ENCODE measurements around the gene ADARB1.

Gene ADARB1

GRCh38 chr21:45163413-45164123, 89.2 kb downstream of the ADARB1 start:
- DNase-seq, result no peak

- DNase-seq, result no peak
Measured at GRCh38 chr21:45164124-45164511, 89.7 kb downstream of the ADARB1 start.

GRCh38 chr21:45164838-45165237, 90.5 kb downstream of the ADARB1 start:
- DNase-seq, result no peak

GRCh38 chr21:45166931-45167330, 92.6 kb downstream of the ADARB1 start:
- DNase-seq, result no peak

GRCh38 chr21:45167796-45168222, 93.4 kb downstream of the ADARB1 start:
- no peak for DNase-seq

GRCh38 chr21:45168522-45168921, 94.1 kb downstream of the ADARB1 start:
- DNase-seq, result no peak

GRCh38 chr21:45169001-45169400, 94.6 kb downstream of the ADARB1 start:
- DNase-seq, result no peak

- DNase-seq, result no peak
Measured at GRCh38 chr21:45169682-45170081, 95.3 kb downstream of the ADARB1 start.

GRCh38 chr21:45170987-45171386, 96.6 kb downstream of the ADARB1 start:
- no peak for DNase-seq

GRCh38 chr21:45172420-45172819, 98.0 kb downstream of the ADARB1 start:
- no peak for DNase-seq

GRCh38 chr21:45175326-45176095, 101.1 kb downstream of the ADARB1 start:
- no peak for DNase-seq

- no peak for DNase-seq
Measured at GRCh38 chr21:45176141-45176540, 101.8 kb downstream of the ADARB1 start.

- no peak for DNase-seq
Measured at GRCh38 chr21:45177039-45177438, 102.7 kb downstream of the ADARB1 start.

GRCh38 chr21:45178070-45178608, 103.8 kb downstream of the ADARB1 start:
- no peak for DNase-seq

GRCh38 chr21:45178971-45179370, 104.6 kb downstream of the ADARB1 start:
- DNase-seq, result no peak

GRCh38 chr21:45179568-45180245, 105.3 kb downstream of the ADARB1 start:
- no peak for DNase-seq

GRCh38 chr21:45180246-45180599, 105.8 kb downstream of the ADARB1 start:
- DNase-seq, result no peak

- DNase-seq, result no peak
Measured at GRCh38 chr21:45182958-45183357, 108.6 kb downstream of the ADARB1 start.

- DNase-seq, result no peak
Measured at GRCh38 chr21:45183852-45184251, 109.5 kb downstream of the ADARB1 start.

- DNase-seq, result no peak
Measured at GRCh38 chr21:45184869-45185268, 110.5 kb downstream of the ADARB1 start.

GRCh38 chr21:45186709-45187108, 112.3 kb downstream of the ADARB1 start:
- no peak for DNase-seq

- DNase-seq, result no peak
Measured at GRCh38 chr21:45187646-45188045, 113.3 kb downstream of the ADARB1 start.

Measured in amygdala (tissue), 56 donors.